Omental fat pad (tissue), 4 donors: ENCODE results near the gene RAE1. TPM values are rescaled to one million over a fixed set of nuclear protein-coding genes. Genes with fewer than 3 reads are reported as not detected.
"Not testable (repeated sequence)": the region's sequence is repeated elsewhere in the genome, so short reads cannot be mapped to it uniquely, and the experiment has no call there.

Experiments
- ATAC-seq: fragments of 150-250 bp; one replicate; pipeline ENCODE4 v1.9.1; 2016; ENCODE audit warnings: mild to moderate bottlenecking, moderate library complexity; ENCODE audit not compliant: low FRiP score
- DNase-seq: peaks from one replicate; pipeline ENCODE4 v3.0.0-alpha.2; 2019; ENCODE audit warnings: low spot score
- CTCF ChIP-seq, 3 donors: fragments of 450-650 bp; IDR thresholded peaks; one replicate each; pipeline ENCODE4 v1.5.1; 2016 to 2017; ENCODE audit warnings: antibody characterized with exemption in 3 of 3, mild to moderate bottlenecking in 3 of 3, moderate library complexity in 2 of 3
- total RNA-seq, 4 donors: library from RNA; depleted of rRNA; stranded (reverse); fragments of >200 nt; gene quantifications; one replicate each; pipeline ENCODE4 v1.1.0, GENCODE V29; 2016

RAE1 gene
- total RNA-seq, 4 donors from 2014 or later, result 13.9 to 32.9 (median 17.2) TPM

- ATAC-seq (no peak), DNase-seq (no peak)
- TF ChIP-seq CTCF (IDR thresholded peaks at IDR 0.05), result no peak
Observed at GRCh38 chr20:57415771-57416170, 64.7 kb downstream of the RAE1 start.

- DNase-seq, result no peak
- no peak for ATAC-seq
- TF ChIP-seq CTCF (IDR thresholded peaks at IDR 0.05), result no peak
Observed at GRCh38 chr20:57416296-57417022, 65.4 kb downstream of the RAE1 start.

GRCh38 chr20:57417051-57417689 lies 66.1 kb downstream of the RAE1 start:
- DNase-seq (no peak), ATAC-seq (no peak)
- TF ChIP-seq CTCF (IDR thresholded peaks at IDR 0.05), result no peak

GRCh38 chr20:57417830-57418780 lies 67.0 kb downstream of the RAE1 start:
- ATAC-seq, result no peak
- no peak for DNase-seq
- no peak for TF ChIP-seq CTCF (IDR thresholded peaks at IDR 0.05)

- not testable (repeated sequence) for DNase-seq, ATAC-seq
Observed at GRCh38 chr20:57419479-57419878, 68.4 kb downstream of the RAE1 start.

GRCh38 chr20:57420571-57421252 lies 69.7 kb downstream of the RAE1 start:
- no peak for ATAC-seq

More at GRCh38 chr20:57420571-57421252, 69.7 kb downstream of the RAE1 start:
- no peak for TF ChIP-seq CTCF (IDR thresholded peaks at IDR 0.05)
- DNase-seq, result no peak
